Stimulated activated CD8-positive, alpha-beta memory T cell treated with anti-CD3 and anti-CD28 coated beads, Interleukin-2, amount 100 ng/mL, for 48 hours (primary cell): ENCODE results near the gene CYP3A7.
"Not testable (repeated sequence)": the region's sequence is repeated elsewhere in the genome, so short reads cannot be mapped to it uniquely, and the experiment has no call there.

Experiments
- DNase-seq, 2 donors: peaks; one replicate each; pipeline ENCODE4 v3.0.0-alpha.2; 2020; ENCODE audit warnings: low read depth in 2 of 2

CYP3A7 gene

DNA sequence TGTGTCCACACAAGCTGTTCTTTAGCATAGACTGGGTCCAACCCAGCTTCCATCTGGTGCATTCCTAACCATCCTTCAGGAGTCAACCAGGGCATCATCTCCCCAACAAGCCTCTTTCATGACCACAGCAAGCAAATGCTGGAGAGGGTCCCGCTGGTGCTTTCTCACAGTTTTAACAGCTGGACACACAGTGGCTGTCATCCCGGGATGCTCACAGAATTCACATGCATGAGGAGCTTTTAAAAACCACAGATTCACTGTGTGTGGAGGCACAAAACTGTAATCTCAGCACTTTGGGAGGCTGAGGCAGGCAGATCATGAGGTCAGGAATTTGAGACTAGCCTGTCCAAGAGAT is 6.4 kb upstream of the CYP3A7 start:
- DNase-seq, result no peak

DNA sequence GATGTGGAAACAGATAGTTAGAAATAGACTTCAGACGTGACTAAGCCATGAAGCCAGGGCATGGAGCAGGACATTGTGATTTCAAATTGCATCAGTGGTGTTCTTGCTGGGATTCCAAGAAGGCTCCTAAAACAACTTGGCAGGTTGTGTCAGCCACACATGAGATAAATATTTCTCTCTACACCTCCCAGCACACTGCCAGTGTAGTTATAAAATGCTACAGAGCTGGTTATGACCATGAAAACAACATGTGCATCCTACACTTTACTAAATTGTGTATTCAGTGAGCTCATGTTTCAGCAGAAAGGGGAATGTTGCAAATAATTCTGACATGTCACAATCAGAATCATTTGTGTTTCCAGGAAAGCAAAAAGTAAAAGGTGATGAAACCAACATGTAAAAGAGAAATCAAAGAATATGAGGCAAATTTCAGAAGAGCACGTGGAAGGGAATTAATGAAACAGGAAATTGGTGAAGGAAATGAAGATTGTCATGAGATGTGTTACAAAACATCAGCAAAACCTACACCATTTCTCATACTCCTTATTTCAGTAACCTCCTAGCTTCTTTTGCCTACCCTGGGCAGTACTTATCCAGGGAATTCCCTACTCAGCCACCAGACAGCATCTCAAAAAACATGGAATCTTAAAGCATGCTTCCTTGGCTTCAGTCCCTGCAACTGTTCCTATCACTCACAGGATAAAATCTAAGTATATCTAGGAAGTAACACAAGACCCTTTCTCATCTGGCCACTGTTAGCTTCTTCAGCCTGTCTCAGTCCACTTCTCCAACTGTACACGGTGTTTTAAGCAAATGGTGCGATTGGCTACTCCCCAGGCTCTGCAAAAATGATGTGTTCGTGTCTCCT is 5.8 kb upstream of the CYP3A7 start:
- no peak for DNase-seq

DNA sequence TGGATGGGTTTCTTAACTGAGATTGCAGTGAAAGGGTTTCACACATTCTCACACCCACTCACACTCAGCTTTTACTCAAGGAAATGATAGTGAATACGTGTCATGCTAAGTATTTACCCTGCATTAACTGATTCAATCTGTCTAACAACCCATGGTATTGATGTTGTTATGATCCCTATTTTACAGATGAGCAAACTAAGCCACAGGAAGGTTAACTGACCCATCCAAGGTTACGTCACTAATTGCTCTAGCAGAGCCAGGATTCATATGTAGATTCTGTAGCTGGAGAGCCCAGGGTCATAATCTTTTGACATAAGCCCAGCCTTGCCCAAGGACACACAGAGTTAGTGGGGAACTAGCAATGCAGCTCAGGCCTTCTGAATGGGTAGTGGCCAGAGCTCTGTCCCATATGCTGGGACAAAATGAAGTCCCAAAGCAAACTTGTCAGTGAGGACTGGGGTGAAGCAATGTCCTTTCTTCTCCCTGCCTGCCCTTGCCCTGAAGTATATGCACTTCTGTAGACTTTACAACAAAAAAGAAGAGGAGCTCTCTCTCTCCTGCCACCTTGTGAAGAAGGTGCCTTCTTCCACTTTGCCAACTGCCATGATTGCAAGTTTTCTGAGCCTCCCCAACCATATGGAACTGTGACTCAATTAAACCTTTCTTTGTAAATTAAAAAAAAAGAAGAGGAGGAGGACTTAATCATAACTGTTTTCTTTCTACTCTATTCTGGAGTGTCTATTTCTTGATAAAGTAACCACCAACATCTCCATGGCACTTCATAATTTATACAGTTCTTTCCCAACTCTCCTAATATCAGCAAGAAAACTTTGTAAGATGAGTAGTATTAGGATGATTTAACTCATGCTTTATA is 4.9 kb upstream of the CYP3A7 start:
- no peak for DNase-seq

DNA sequence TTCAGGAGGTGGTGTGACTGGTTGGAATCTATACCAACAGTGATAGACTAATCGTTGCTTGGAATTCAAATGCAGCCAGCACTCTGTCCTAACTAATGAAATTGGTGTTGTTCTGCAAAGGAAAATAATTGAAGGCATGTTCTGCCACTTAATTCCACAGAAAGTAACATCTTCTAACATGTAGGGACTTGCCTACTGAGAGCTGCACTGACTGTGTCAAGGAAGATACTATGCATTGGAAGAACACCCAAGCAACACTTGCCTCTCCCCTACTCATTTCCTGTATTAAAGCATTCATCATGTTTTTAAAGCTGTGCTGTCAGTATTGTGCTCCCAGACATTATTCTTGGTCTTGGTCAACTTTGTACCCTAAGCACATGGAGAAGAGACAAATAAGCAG is 2.7 kb upstream of the CYP3A7 start:
- no peak for DNase-seq

DNA sequence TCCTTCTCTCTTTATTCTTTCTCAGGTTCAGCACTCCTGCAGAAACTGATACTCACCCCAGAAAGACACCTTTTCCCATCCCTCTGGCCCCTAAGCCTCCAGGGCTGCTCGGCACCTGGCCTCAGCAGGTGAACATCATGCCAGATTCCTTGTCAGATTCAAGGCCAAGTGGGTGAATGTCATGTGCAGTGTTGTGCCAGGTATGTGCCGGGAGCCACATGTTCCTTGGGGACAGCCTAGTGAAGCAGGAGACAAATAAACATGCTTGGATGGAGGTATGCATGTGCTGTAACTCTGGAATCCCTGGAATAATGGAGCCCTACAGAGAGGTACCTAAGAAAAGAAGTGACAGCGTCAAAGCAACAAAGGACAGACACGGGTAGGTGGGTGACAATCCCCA is 1.7 kb upstream of the CYP3A7 start:
- not testable (repeated sequence) for DNase-seq

DNA sequence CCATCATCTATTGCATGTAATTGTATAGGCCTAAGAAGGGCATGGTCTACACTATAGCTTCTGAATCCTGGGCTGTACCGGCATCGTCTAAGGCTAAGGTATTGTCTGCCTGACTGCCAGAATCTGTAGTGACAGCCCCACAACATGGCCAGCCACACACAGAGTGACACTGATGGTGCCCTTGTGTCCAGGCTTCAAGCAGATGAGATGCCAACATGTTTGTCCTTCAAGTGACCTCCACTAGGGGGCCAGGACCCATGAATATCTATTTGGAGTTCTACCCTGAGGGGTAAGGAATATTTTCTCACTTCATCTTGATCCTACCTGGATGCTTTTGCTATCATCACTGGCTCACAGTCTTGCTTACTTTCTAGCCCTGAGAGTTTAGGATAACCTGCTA is 1.5 kb downstream of the CYP3A7 start:
- no peak for DNase-seq

DNA sequence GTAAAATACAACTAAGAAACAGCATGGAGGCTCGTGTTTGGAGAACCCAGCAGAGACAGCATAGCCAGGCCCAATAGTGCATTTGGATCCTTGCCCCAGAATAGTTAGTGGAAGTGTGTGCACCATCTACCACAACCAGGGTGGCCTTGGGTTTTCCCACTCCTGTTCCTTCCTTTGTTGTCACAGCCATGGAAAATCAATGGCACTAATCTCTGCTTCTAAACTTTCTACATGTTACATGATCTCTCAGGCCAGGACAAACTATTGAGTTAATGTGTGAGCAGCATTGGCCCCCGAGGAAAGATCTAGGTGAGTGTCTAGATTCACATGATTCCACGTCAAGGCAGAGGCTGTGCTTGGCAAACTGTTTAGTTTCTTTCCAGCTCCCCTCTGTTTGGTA is 2.0 kb downstream of the CYP3A7 start:
- DNase-seq, result no peak

DNA sequence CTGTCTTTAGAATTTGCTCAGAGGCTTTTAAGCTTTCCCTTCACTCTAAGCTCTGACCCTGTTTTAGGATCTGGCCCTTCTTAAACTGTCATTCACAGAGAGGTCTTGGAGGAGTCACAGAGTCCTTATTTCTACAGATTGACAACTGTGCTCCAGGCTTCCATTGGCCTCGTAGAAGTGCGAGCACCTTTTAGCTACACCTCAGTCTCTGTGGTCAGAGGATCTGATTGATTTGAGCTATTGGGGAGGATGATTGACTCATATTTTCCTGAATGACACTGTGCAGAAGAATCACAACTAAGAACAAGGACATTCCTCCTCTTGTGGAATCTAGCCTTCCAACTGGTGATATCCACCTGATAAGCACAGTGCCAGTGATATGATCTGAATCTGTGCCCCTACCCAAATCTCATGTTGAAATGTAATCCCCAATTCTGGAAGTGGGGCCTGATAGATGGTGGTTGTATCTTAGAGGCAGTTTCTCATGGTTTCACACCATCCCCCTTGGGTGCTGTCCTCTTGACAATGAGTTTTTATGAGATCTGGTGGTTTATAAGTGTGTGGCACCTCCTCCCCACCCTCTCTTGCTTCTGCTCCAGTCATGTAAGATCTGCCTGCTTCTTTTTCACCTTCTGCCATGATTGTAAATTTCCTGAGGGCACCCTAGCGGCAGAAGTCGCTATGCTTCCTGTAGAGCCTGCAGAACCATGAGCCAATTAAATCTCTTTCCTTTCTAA is 3.2 kb downstream of the CYP3A7 start:
- no peak for DNase-seq

DNA sequence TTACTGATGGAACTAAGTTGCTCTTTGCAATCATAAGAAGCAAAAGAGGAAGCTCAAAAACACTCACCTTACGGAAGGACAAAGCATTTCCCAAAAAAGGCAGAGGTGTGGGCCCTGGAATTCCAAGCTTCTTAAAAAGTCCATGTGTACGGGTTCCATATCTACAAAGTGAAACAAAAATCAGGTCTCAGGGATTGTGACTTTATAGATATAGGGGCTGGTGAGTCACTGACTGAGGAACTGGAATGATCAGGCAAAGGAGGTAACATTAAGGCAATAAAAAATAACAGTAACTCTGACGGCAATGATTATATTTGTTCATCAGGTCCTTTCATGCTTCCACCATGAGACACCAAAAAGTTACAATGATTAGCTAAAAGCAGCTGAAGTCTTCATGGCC is 4.0 kb downstream of the CYP3A7 start:
- no peak for DNase-seq

DNA sequence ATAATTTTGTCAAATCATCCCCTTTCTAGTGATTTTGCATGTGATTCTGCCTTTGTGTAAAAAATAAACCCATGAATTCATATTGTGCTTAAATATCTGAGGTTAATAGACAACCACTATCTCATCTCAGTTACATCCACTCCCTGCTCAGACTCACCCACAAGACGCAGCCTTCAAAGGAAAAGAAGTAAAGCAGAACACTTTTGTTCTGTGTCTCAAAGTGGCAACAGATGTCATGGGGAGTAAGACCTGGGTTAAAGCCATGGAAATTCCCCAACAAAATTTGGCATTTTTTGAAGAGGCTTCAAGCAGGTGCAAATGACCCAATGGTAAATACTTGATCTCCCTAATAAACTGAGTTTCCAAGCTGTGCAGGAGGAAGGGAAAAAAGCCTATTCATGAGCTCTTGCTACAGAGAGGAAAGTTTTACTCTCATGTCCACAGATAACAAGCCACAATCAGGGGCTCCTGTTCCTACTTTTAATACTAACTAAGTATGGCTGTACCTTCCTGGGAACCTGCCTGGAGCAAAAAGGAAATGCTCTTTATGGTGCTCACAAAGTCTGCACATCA is 4.7 kb downstream of the CYP3A7 start:
- no peak for DNase-seq

DNA sequence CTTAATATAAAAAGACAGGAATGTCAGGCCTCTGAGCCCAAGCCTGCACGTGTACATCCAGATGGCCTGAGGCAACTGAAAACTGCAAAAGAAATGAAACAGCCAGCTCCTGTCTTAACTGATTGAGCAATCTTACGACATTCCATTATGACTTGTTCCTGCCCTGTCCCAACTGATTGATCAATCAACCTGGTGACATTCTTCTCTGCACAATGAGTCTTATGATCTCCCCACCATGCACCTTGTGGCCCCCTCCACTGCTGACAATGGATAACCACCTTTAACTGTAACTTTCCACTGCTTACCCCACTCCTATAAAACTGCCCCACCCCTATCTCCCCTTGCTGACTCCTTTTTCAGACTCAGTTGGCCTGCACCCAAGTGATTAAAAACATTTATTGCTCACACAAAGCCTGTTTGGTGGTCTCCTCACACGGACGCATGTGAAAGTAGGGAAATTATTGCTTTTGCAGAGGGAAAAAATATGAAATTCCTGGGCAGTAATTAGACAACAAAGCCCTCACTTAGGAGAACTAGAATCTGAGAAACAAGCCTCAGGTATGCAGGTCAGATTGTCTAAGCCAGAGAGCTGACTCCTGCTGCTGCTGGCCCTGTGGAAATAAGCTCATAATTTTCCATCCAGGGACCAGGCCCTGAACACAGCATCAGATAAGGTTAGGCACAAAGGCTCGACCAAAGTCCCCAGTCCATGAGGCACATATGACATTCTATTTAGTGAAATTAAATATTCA is 5.3 kb downstream of the CYP3A7 start:
- DNase-seq, result no peak

DNA sequence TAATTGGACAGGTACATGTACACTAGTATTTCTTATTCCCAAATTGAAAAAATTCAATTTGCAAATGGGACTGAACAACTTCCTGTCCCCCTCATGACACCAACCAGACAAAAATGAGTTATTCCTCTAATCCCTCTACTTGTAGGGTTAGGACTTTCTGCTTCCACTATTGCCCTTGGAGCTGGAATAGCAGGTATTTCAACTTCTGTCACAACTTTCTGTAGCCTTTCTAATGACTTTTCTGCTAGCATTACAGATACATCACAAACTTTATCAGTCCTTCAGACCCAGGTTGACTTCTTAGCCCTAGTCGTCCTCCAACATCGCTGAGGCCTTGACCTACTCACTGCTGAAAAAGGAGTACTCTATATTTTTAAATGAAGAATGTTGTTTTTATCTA is 6.4 kb downstream of the CYP3A7 start:
- DNase-seq, result no peak

DNA sequence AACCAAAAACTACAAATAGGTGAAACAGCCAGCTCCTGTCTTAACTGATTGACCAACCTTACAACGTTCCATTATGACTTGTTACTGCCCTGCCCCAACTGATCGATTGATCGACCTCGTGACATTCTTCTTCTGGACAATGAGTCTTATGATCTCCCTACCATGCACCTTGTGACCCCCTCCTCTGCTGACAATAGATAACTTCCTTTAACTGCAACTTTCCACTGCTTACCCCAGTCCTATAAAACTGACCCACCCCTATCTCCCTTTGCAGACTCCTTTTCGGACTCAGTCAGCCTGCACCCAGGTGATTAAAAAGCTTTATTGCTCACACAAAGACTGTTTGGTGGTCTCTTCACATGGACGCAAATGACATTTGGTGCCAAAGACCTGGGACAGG is 11.8 kb downstream of the CYP3A7 start:
- not testable (repeated sequence) for DNase-seq

DNA sequence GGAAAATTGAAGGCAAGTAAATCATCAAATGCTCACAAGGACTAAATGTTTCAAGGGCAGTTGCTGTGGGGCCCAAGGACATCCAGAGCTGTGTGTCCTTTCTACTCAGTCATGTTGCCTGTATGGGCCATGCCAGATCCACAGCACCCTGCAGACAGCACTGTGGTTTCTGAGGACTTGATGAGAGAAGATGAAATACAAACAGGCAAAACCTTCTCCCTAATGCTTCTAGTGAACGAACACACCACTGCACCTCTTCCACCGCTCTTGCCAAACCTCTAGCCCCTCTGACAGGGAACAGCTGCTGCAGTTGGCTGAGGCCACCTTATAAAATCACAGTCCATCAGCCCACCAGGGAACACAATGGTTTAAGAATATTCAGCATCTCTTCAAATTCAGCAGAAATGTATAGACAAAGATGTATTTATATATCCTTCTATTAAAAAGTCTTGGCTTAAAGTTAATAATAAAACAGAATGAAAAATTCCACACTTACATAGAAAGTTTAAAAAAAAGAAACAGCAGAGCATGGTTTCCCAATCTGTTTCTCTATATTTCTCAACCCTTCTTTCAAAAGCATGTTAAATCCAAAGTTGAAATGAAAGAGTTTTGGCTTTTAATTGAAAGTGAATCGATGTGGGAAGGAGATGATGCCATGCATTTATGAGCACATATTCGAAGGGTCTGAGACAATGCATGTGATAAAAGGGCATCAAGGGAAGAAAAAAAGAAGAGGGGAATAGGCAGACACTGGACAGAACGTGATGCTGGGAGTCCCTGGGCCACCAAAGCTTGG is 14.0 kb downstream of the CYP3A7 start:
- no peak for DNase-seq

DNA sequence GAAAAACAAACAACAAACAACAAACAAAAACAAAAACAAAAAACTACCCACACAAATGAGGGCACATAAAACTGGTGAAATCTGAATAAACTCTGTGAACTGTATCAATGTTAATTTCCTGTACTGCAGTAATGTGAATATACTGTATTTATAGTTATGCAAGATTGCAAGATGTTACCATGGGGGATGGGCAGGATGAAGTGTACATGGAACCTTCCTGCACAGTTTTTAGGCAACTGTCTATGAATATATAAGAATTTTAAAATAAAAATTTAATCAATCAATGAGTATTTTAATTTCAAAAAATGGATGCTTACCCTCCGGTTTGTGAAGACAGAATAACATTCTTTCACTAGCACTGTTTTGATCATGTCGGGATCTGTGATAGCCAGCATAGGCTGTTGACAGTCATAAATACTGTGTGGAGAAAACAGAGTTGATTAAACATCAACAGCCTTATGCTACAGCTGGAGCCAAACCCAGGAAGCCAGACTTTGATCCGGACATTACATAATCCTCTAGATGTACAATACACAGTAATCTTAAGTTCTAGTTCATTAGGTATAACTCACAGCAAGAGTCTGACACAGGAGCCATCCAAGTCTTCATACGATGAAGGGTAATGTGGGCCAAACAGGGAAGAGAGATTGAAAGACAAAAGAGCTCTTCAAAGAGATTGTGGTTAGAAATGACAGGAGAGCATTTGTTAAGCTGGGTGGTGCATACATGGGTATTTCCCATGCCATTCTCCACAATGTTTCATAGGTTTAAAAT is 14.8 kb downstream of the CYP3A7 start:
- no peak for DNase-seq

DNA sequence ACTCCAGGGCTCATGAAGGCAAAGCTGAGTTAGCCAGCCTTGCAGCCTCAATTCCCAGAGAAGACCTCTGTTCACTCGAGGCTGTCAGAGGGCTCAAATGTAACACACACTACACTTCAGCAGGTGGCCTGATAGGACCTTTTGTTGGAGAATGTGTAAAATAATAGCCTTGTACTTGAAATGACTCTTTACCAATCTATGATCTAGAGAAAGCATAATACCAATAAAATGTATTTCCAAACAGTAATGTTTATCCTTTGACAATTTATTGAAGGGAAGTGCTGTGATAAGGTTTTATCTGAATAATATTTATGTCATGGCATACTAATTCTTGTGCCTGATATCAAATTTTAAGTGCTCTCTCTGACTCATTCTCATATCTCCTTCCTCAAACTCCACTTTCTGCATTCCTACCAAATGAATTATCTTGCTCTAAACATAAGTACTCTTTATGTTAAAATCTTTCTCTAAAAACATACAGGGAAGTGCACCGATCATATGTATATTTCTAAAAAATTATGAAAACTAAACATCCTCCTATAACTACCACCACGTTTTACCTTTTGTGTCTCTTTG is 20.9 kb downstream of the CYP3A7 start:
- no peak for DNase-seq

DNA sequence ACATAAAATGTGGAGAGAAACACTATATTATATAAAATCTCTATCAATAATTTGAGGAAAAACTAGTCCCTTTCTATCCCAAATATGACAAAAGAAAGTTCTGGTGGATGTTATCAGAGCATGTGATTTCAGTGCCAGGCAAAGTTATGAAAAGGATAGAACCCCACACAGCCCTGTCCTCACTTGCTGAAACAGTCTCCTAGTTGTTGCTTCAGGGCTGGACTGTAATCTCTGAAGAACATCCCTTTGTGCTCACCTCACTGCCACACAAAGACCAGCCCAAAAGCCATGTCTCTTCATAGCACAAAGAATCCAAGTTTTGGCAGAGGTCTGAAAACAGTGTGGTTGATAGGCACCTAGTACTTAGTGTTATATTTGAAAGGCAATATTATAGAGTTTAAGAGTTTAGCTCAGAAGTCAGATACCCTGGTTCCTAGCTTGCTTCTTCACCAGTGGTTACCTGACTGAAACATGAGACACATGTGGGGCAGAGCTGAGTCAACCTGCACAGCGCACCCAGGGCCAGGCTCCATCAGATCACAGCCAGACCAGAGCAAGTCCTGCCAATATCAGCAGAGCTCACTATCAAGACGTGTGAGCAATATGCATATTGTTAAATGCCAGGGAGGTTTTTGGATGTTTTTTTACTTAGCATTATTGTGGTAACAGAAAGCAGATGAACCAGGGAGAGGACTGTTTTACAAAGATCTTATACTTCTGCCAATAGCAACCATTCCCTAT is 25.0 kb downstream of the CYP3A7 start:
- no peak for DNase-seq

DNA sequence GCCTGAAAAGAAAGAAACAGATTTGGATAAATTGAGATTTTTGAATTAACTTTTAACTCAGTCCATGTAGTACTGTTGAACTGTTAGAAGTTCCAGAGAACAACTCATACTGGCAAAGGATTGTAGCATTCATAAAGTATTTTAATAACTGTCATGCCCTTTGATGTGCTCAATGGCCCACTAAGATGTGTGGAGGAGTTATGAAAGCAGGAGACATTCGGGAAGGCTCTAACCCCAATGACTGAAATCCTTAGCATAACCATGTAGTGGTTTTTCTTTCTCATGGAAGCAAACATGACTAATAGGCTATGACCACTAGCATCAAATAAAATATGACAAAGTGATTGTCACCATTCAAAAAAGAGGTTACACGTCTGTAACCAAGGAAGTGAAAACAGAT is 25.7 kb downstream of the CYP3A7 start:
- DNase-seq, result no peak

DNA sequence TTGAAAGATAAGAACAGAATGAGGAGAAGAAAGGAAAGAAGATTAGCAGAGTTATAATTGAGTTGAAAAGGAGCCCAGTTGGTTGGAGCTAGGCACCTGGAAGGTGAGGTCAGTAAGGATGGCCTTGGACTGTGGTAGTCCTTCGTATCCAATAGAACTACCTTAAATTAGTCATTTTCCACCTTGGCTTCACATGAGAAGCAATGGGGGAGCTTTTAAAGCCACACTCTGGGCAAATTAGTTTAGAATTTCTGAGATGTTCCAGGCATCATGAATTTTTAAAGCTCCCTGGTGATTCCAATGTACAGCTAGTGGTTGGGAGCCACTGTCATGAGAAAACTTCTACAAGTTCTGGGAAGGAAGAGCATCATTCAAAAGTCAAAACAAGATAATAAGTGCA is 27.9 kb downstream of the CYP3A7 start:
- no peak for DNase-seq
